Chondrocyte (in vitro differentiated cells): ENCODE measurements around the gene CADM1. TPM values are rescaled to one million over a fixed set of nuclear protein-coding genes. Genes with fewer than 3 reads are reported as not detected.

Experiments
- DNase-seq: peaks from one replicate; pipeline ENCODE4 v3.0.0; 2021; ENCODE audit warnings: mixed read lengths, low spot score
- H3K27ac Mint-ChIP-seq: one replicate; pipeline ENCODE4 v1.8.0; 2021; ENCODE audit warnings: mild to moderate bottlenecking, moderate library complexity, mixed read lengths; ENCODE audit not compliant: unreplicated experiment
- H3K27me3 Mint-ChIP-seq: 2 replicates; pipeline ENCODE4 v1.8.0; 2021; ENCODE audit warnings: low read depth, mixed read lengths
- H3K36me3 Mint-ChIP-seq: 2 replicates; pipeline ENCODE4 v1.8.0; 2021; ENCODE audit warnings: low read depth, mixed read lengths
- H3K4me1 Mint-ChIP-seq: 2 replicates; pipeline ENCODE4 v1.8.0; 2021; ENCODE audit warnings: low read depth, mild to moderate bottlenecking, mixed read lengths
- H3K4me3 Mint-ChIP-seq: one replicate; pipeline ENCODE4 v1.8.0; 2021; ENCODE audit warnings: mild to moderate bottlenecking, moderate library complexity, mixed read lengths; ENCODE audit not compliant: unreplicated experiment
- H3K9me3 Mint-ChIP-seq: 2 replicates; pipeline ENCODE4 v1.8.0; 2021; ENCODE audit warnings: low read depth, mixed read lengths
- total RNA-seq: library from RNA; stranded (reverse); gene quantifications from 3 replicates; pipeline ENCODE4 v1.2.1, GENCODE V29; 2021
- TF ChIP-seq, protein P1 (sequence below): fragments of 200-600 bp; sonication (generic); IDR thresholded peaks from 2 replicates; pipeline ENCODE4 v1.5.0; 2021; ENCODE audit warnings: antibody characterized with exemption, mild to moderate bottlenecking, moderate library complexity

CADM1 gene
- total RNA-seq, 1 donor from 2014 or later: 29.0 TPM

DNA sequence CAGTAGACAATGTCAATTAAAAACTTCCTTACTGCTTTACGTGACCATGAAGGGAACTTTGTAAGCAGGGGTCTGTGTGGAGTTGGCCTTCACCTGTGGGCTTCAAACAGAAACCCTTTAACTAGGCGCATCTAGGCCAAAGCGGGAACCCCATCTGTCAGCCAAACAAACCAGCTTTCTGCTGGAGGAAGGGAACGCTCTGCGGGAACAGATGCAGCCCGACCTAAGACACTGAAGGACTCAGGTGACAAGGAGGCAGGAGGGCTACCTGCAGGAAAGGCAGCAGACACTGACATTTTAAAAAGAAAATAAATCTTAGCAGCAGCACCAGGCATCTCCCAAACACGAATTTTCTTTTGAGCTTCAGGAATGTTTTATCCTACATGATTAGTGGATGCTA is 78.4 kb downstream of the CADM1 start:
- Mint-ChIP-seq H3K4me1 (peaks cover 17% of the 10 kb centered on the region), H3K27me3 (no peaks in the 10 kb centered on the region), H3K27ac (no peak overlapping the region), H3K36me3 (no peaks in the 10 kb centered on the region), H3K9me3 (no peaks in the 10 kb centered on the region), H3K4me3 (no peak overlapping the region)
- TF ChIP-seq, protein P1, sequence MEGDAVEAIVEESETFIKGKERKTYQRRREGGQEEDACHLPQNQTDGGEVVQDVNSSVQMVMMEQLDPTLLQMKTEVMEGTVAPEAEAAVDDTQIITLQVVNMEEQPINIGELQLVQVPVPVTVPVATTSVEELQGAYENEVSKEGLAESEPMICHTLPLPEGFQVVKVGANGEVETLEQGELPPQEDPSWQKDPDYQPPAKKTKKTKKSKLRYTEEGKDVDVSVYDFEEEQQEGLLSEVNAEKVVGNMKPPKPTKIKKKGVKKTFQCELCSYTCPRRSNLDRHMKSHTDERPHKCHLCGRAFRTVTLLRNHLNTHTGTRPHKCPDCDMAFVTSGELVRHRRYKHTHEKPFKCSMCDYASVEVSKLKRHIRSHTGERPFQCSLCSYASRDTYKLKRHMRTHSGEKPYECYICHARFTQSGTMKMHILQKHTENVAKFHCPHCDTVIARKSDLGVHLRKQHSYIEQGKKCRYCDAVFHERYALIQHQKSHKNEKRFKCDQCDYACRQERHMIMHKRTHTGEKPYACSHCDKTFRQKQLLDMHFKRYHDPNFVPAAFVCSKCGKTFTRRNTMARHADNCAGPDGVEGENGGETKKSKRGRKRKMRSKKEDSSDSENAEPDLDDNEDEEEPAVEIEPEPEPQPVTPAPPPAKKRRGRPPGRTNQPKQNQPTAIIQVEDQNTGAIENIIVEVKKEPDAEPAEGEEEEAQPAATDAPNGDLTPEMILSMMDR: no peak
- no peak for DNase-seq

DNA sequence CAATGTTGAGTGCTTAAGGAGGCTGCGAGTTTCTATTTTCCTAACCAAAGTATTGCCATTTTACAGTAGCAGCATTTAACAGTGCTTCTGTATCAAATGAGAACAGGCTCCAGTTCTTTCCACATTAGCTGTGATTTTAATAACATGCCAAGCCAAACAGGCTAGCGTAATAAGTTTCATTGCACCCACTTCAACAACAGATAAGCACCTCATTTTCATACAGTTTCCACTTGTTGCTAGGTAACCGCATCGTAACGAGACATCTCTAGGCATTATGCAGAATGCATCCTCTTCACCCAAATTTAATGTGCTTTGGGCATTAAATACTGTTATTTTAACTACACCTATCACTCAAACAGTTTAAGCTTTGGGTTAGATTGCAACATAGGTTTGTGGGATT is 79.0 kb downstream of the CADM1 start:
- H3K36me3 Mint-ChIP-seq: no peaks in the 10 kb centered on the region
- H3K4me1 Mint-ChIP-seq: peaks cover 18% of the 10 kb centered on the region
- H3K27me3 Mint-ChIP-seq: no peaks in the 10 kb centered on the region
- DNase-seq: no peak
- no peak overlapping the region for H3K27ac Mint-ChIP-seq
- no peaks in the 10 kb centered on the region for H3K9me3 Mint-ChIP-seq
- TF ChIP-seq, protein P1: no peak
- no peak overlapping the region for H3K4me3 Mint-ChIP-seq

DNA sequence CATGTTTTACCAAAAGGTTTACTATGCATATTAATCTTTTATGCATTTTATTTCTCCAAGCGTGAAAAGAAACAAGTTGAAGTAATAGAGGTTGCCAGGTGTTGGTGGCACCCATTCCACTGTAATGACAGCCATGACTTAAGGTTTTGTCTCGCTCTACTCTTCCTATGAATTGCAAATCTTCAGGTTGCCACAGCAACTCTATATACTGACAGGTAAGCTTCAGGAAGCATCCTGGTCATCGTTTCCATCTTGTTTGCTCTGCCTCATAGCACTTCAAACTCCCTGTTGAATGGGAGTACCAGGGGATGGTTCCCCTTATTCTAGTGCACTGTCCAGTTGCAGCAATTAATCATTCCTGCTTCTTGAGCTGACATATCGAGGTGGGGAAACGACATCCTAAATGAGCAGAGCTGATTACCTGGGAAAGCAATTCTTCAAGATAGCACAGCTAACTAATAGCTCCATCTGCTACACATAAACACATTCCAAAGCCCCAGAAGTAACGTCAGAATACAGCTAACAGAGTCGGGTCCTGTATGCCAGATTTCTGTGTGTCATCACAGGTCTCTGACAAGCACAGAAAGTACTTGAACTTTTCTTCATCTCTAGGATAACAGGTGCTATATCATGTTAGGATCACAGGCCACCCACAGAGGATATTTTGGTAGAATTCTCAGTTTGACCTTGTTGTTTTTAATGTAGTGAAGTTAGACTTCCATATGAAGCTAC is 80.3 kb downstream of the CADM1 start:
- Mint-ChIP-seq H3K27me3 (no peaks in the 10 kb centered on the region), H3K4me1 (peaks cover 18% of the 10 kb centered on the region), H3K9me3 (no peaks in the 10 kb centered on the region), H3K27ac (no peak overlapping the region), H3K36me3 (no peaks in the 10 kb centered on the region), H3K4me3 (no peak overlapping the region)
- TF ChIP-seq, protein P1: no peak
- no peak for DNase-seq

DNA sequence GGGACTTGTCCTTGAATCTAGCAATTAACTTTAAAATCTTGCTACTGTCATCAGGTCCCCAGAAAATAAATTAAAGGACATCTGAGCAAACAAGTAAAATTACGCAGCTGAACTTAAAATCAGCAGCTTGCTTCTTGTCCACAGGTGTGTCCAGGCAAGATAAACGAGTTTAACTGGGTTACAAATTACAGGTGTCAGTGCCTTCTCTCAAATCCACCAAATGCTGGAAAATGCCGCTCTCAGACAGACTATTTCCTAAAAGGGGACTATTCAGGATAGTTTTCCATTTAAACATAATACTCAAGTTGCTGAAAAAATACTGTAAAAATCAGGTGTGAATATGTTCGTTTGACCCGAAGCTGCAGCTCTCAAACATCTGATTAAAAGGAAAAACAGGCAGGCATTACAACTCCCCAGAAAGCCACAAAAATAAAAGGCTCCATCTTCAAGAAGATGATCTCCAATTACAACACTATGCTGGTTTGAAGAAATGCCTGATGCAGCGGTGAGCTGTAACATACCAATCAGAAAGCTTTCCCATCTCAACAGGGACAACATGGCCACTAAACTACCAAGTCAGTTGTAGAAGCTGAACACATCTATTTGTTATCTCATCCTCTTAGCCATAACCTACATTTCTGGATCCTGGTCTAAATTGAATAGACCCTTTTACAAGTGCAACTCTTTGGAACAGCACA is 82.1 kb downstream of the CADM1 start:
- Mint-ChIP-seq H3K27me3 (no peaks in the 10 kb centered on the region), H3K4me1 (peaks cover 18% of the 10 kb centered on the region), H3K27ac (no peak overlapping the region), H3K9me3 (no peaks in the 10 kb centered on the region), H3K4me3 (no peak overlapping the region), H3K36me3 (no peaks in the 10 kb centered on the region)
- TF ChIP-seq, protein P1: no peak
- no peak for DNase-seq

DNA sequence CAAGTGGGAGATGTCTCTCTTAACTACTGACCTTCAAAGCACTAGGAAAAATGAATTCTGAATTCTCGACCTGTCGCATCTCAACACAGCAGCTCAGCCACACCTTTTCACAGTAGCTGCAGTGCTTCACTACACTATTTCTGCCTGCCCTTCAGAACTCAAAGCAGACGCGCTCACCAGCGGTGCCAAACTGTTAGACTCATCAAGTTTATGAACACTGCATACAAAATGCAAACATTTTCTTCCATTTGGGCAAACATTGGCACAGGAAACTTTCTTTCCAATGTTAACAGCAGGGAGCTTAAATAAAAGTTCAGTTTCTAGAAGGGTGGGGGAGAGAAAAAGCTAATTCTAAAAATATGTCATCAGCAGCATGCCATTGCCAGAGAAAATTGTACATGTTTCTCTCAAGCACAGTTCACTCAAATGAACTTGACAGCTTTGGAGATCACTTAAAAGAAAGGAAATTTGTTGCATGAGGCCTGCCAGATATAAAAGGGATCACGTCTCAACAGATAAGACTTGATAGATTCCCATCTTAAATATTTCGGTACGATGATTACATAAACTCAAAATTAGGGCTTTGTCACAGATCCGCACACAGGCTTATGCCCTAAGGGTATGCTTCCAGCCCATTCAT is 82.7 kb downstream of the CADM1 start:
- Mint-ChIP-seq H3K27me3 (no peaks in the 10 kb centered on the region), H3K36me3 (no peaks in the 10 kb centered on the region), H3K27ac (no peak overlapping the region), H3K4me3 (no peak overlapping the region), H3K9me3 (no peaks in the 10 kb centered on the region), H3K4me1 (peaks cover 18% of the 10 kb centered on the region)
- no peak for DNase-seq
- TF ChIP-seq, protein P1: no peak
